Activated naive CD4-positive, alpha-beta T cell (primary cell): ENCODE results near the gene HNF4A.
A peak's percentile ranks its signal among the peaks of the same experiment; 100 is the strongest.
"Not testable (repeated sequence)": the region's sequence is repeated elsewhere in the genome, so short reads cannot be mapped to it uniquely, and the experiment has no call there.

Experiments
- DNase-seq, 4 experiments: peaks; one replicate each; lab custom pipeline; 2025; lab: John Stamatoyannopoulos, UW

The HNF4A gene

GRCh38 chr20:44471481-44471882, 116.0 kb downstream of the HNF4A start:
- no peak for DNase-seq

GRCh38 chr20:44472283-44472682, 116.8 kb downstream of the HNF4A start:
- not testable (repeated sequence) for DNase-seq

GRCh38 chr20:44475372-44475693, 119.8 kb downstream of the HNF4A start:
- DNase-seq: no peak

GRCh38 chr20:44475694-44476560, 120.4 kb downstream of the HNF4A start, which contains the start of gene TTPAL:
TTPAL (plus strand) TSS chr20:44475874; CDS start chr20:44480000, 4,126 bp downstream.
- peak; percentile 69 to 81 (median 78) for DNase-seq

GRCh38 chr20:44477151-44477550, 121.7 kb downstream of the HNF4A start:
- DNase-seq: no peak

- DNase-seq: no peak
Observed at GRCh38 chr20:44478206-44478605, 122.7 kb downstream of the HNF4A start.

GRCh38 chr20:44479643-44480042, 124.1 kb downstream of the HNF4A start:
- no peak for DNase-seq

- no peak for DNase-seq
Observed at GRCh38 chr20:44480097-44480496, 124.6 kb downstream of the HNF4A start.

GRCh38 chr20:44481719-44482416, 126.4 kb downstream of the HNF4A start:
- DNase-seq: no peak

GRCh38 chr20:44483112-44483511, 127.6 kb downstream of the HNF4A start:
- no peak for DNase-seq
